AG09319 (cell line): ENCODE measurements around the gene POTEI.
A peak's percentile ranks its signal among the peaks of the same experiment; 100 is the strongest.
"Not testable (repeated sequence)": the region's sequence is repeated elsewhere in the genome, so short reads cannot be mapped to it uniquely, and the experiment has no call there.

ENCODE experiments used
- DNase-seq: peaks from one replicate; pipeline ENCODE4 v3.0.0-alpha.2; 2010; ENCODE audit warnings: low read depth; ENCODE audit errors: extremely low read depth
- CTCF ChIP-seq: IDR thresholded peaks from 2 replicates; pipeline ENCODE4 v1.5.1; 2011; ENCODE audit warnings: low read depth, mild to moderate bottlenecking, inconsistent platforms, low read length, moderate library complexity

Gene POTEI

GRCh38 chr2:130491073-130491472 is 18.1 kb downstream of the POTEI start:
- DNase-seq, result not testable (repeated sequence)

GRCh38 chr2:130455413-130455812 is 53.7 kb downstream of the POTEI start:
- not testable (repeated sequence) for DNase-seq

DNA sequence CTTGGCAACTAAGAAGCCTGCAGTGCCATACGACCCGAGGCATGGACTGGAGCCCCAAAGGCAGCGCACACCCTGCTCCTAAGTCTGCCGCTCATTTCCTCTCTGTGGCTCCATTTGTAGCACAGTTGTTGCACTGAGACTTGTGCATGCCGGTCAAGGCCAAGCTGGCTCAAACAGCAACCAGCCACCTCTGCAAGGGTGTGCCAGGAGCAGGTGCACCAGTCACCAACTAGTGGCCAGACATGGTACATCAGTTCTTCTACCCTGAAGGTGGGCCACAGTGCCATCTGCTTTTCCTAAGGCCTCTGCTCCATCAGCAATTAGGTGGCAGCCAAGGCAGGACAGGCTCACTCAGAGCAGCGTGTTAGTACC is 54.4 kb downstream of the POTEI start:
- DNase-seq, result not testable (repeated sequence)

- not testable (repeated sequence) for DNase-seq
Observed at GRCh38 chr2:130453955-130454711, 55.0 kb downstream of the POTEI start.

GRCh38 chr2:130452897-130453296 is 56.2 kb downstream of the POTEI start:
- not testable (repeated sequence) for DNase-seq

GRCh38 chr2:130451823-130452222 is 57.3 kb downstream of the POTEI start:
- not testable (repeated sequence) for DNase-seq

DNA sequence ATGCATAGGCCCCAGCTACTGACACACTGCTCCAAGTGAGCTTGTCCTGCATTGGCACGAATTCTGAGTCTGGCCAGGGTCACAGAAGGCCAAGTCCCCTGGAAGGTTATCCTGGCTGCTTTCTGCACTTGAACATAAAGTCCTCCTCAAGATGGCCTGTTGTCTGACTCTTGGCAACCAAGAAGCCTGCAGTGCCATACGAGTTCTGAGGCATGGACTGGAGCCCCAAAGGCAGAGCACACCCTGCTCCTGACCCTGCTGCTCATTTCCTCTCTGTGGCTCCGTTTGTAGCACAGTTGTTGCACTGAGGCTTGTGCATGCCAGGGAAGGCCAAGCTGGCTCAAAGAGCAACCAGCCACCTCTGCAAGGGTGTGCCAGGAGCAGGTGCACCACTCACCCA is 57.9 kb downstream of the POTEI start:
- DNase-seq, result not testable (repeated sequence)

DNA sequence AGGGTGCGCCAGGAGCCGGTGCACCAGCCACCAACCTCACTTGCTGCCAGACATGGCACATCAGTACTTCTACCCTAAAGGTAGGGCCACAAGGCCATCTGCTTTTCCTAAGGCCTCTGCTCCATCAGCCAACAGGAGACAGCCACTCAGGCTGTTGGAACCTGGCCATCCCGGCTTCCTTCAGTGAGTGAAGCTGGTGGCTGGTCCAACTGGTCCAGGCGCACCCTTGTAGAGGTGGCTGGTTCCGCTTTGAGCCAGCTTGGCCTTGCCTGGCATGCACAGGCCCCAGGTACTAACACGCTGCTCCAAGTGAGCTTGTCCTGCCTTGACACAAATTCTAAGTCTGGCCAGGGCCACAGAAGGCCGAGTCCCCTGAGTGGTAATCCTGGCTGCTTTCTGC is 58.8 kb downstream of the POTEI start:
- DNase-seq, result not testable (repeated sequence)

GRCh38 chr2:130427631-130428030 is 81.5 kb downstream of the POTEI start:
- not testable (repeated sequence) for DNase-seq

DNA sequence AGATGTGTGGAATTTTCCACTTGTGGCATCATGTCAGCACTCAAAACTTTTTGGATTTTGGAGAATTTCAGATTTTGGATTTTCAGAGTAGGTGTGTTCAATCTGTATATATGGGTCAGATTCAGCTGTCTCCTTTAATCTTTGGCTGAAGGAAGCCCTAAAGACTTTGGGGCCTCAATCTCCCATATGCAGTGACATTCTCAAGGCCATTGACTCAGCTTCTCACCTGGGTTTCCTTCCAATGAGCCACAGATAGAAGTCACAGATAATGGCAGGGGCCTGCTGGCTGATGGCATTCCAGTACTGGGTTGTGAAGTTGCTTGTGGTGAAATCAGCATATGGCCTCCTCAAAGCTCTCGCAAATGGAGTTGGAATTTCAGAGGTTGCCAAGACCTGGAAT is 90.3 kb downstream of the POTEI start:
- not testable (repeated sequence) for DNase-seq

More at GRCh38 chr2:130427631-130428030, 81.5 kb downstream of the POTEI start:
- TF ChIP-seq CTCF, result peak; percentile 22

- not testable (repeated sequence) for DNase-seq
Observed at GRCh38 chr2:130416693-130417092, 92.4 kb downstream of the POTEI start.
